CD4-positive, alpha-beta T cell treated with Interleukin-2 at 100 ng/mL for 4 hours (primary cell): Measurements from ENCODE around the gene PMPCA.

Experiments used
- DNase-seq: peaks from one replicate; pipeline ENCODE4 v3.0.0-alpha.2; 2020; ENCODE audit warnings: low spot score

PMPCA gene

DNA sequence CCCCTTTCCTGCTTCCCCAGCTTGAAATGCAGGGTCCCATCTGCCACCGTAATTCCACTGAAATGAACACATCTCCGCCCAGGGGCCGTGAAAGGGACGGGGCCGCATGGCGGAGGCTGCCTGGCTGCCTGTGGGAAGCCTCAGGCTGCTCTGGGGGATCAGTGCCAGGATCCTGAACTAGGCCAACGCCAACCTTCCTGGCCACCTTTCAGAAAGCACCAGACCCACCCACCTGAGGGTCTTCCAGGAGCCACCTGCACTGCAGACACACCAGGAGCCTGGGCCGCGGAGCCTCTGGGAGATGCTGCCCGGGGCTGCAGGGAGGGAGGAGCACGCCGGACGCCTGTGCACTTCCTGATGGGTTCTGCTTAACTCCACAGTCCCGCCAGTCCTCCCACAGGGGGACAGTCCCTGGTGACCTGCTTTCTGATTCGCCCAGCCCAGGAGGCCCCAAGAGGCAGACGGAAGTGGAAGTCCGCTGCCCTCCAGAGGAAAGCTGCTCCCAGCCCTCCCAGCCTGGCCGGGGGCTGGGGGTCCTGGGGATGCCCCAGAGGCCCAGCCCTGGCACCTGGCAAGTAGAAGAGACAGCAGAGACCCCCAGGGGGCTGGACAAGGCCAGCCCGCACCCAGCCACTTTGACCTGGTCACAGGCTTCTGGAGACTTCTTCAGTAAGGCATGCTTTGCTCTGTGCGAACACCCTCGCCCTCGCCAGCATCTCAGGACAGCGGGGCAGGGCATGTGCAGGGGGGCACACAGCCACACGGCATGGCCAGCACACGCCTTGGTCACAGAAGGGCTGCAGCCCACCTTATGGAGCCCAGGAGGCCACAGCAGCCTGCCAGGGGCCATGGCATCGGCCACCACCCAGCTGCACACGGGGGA lies 36.9 kb upstream of the PMPCA start, which contains the start of gene CARD9:
TSS of gene CARD9 (minus strand) at position 370 of the 883 bp plus-strand sequence. CDS start 1,591 bp downstream, outside the sequence.
- no peak for DNase-seq

DNA sequence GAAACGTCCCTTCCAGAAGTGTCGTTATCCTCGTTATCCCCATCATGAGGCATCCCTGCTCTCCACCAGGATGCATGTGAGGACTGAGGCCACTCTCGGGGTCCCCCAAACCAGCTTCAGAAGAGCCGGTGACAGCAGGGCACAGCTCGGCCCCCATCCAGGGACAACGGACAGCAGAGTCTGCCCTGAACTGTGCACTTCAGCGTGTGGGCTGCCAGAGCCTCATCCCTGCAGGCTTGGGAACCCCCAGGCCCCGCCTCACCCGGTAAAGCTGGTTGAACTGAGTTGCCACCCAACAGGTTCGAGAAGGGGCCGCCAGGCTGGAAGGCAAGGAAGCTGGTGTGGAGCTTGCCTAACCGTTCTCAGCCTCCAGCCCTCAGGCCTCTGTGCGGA lies 36.3 kb upstream of the PMPCA start:
- DNase-seq = no peak

DNA sequence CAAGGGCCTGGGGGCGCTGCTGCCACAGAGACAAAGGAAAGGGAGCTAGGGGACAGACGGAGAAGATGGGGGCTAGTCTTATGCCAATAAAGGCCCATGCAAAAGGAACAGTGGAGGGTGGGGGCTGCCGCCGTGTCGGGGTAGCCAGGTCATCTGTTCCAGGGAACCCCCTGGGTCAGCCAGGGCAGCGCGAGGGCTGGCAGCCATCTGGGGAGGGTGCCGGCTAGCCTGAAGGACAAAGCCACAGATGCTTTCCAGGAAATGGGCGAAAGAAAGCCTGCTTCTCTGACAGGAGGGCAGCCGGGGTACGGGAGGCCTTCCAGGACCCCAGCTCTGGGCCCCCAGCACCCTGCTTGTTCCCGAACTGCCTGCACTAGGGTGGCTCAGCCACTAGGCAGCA lies 35.4 kb upstream of the PMPCA start:
- no peak for DNase-seq

DNA sequence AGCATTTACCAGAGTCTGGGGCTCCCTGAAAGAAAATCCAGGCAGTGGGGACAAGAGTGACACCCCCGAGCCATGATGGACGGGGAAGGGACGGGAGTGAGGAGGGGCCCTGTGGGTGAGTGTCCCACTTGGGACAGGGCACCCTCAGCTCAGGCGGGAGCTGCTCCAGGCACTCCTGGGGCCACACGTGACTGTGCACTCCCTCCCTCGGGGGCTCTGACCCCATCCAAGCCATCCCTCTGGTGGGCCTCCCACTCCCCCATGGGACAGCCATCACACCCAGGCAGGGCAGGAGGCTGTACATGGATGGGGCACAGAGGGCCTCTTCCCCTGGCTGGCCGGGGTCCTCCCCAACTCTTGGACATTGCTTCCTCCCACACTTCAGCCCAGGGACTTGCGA lies 34.0 kb upstream of the PMPCA start:
- no peak for DNase-seq

DNA sequence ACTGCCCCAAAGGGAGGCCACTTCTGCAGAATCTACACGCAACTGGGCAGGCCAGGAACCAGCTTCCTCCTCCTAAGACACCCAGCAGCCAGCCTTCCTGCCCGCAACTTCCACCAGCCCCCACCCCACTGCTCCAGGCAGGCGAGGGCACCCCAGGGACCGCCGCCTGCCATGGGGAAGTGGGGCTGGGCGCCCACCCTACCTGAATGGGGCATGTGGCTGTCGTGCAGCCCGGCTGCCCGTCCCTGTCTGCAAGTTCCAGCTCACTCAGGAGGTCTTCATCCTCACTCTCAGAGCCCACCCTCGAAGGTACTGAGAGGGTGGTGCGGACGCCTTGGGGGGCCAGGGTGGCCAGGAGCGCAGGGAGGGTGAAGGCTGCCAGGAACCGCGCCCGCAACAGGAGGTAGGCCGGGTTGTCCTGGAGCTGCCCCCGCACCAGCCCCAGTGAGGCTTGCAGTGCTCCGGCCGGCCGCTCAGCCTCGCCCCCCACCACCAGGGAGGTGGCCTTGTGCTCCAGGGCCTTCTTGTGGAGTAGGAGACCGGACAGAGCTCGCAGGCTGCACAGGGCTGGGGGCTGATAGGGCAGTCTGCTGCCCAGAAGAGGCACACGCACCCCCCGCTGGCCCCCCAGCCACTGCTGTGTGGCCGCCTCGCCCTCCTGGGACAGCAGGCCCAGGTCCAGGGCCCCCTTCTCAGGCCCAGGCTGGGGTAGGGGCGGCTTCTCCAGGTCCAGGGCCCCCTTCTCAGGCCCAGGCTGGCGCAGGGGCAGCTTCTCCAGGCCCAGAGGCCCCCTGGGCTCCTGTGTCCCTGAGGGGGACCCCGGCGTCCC lies 32.9 kb upstream of the PMPCA start:
- DNase-seq = no peak

DNA sequence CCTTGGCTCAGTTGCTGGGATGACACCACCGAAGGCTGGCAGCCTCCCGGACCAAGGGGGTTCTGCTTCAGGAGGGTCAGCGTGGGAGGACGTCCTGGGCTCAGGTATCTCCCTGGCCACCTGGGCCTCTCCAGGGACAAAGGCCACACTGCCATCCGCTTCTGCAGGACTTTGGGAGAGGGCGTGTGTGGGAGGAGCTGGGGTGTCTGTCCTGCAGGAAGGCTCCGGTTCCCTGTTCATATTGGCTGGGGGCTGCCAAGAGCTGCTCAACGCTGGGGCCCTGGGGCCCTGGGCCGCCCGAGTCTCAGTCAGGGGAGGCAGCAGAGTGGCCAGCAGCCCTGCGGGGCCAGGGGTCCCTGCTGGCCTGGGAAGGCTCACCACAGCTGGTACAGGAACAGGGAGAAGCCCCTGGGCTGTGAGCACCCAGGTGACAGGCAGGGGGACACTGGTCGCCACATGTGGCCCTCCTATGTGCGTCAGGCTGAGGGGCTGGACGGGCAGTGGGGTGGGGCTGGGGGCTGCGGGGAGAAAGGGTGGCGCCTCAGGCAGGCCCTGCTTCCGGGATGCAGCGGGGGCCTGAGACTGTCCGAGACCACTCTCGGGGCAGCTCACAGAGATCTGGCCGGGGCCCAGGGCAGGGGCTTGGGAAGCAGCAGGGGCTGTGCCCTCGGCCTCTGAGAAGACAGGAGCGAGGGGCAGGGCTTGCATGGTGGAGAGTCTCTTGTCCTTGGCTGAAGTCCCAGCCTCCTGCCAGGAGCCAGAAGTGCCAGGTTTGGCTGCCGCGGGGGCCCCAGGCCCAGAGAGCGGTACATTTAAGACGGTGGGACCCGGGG lies 32.1 kb upstream of the PMPCA start:
- DNase-seq = no peak

DNA sequence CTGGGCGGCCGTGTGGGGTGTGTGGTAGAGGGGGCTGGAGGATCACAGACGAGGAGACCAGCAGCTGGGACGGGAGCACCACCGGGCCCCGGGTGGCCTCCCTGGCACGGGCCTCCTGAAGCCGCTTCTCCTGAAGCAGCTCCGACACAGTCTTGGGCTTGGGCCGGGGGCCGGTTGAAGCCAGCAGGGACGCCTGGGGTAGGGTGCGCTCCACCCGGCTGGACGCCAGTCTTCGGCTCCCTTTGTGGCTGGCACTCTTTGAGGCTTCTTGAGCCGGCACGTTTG lies 31.5 kb upstream of the PMPCA start:
- no peak for DNase-seq

DNA sequence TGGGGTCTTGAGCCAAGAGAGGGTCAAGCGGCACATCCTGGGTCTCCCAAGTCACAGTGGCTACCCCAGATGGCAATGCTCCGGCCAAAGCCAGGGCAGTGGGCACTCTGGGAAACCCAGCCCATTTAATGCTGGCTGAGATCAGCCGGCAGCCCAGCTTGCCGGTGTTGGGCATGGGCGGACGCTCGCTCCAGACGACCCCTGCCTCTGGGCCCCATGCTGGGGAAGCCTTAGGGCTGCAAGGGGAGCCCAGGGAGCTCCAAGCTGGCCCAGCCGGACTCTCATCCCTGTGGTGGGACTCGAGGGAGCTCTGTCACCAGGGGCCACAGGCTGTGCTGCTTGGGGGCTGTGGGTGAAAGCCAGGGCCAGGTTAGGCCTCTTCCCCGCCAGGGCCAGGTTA lies 31.1 kb upstream of the PMPCA start:
- no peak for DNase-seq

DNA sequence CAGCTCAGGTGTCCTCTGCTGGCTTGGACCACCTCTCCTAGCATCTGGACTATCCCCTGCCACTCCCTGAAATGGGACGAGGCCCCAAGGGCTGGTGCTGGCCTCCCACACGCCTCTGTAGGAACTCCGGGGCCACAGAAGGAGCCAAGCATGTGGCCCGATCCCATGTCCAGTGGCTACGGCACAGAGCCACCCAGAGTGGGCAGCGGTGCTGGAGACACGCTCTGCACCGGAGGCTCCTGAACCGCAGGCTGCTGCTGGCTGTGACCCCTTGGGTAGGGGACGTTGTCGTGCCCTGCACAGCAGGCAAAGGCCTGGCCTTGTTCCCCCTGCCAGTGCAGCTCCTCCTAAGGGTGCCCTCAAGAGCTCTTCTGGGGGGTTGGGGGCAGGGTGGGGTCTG lies 30.6 kb upstream of the PMPCA start:
- DNase-seq = no peak

DNA sequence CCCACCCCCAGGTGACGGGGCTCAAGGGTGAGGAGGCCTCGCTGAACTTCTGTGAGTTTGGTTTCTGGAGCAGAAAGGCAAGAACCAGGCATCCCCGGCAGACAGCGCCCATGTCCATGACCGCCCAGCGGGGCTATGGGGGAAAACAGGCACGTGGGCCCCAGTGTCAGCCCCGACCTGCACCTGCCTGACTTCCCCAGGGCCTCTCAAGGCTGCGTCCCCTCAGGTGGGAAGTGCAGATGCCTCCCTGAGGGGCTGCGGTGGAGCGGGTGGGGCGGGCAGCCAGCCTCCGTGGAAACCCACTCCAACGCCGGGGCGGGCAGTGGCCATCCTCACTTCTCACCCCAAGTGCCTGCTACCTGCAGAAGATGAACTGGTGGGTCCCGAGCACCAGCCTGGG lies 30.1 kb upstream of the PMPCA start:
- DNase-seq = no peak

DNA sequence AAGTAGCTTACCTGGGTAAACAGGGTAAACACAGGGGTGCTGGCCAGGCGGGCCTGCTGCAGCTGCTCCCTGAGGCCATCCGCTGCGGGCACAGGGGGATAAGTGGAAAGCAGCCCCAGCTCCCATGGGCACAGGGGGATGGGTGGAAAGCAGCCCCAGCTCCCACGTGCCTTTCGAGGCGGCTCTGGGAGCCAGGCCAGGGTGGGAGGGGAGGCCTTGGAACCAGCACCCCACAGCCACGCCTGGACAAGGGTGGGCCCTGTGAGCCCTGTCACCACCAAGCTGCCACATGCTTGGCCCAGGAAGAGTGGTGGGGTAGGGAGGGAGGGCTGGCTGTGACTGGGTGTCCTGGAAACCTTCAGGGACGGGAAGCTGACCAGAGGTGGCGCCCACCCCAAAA lies 29.1 kb upstream of the PMPCA start:
- DNase-seq = no peak

DNA sequence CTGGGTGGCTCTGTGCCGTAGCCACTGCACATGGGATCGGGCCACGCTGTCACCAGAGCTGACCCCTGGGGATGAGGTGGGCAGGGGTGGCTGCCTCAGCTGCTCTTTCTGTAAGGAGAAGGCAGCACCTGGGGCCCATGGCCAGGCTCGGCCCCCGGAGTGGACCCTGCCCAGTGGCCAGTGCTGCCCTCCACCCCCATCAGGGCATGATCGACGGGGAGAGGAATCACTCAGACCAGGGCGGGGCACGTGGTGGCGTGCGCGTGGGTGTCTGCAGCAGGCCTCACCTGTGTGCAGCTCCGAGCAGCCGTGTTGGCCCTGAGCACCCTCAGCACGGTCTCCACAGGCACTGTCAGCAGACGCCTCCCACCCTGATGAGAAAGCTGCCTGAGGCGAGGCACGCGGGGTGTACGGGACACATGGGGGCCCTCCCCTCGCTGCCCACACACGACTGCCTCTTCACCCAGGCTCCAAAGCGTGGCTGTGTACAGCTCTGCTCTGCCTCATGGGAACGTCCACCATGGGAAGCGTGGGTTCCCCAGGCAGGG lies 28.4 kb upstream of the PMPCA start:
- no peak for DNase-seq

DNA sequence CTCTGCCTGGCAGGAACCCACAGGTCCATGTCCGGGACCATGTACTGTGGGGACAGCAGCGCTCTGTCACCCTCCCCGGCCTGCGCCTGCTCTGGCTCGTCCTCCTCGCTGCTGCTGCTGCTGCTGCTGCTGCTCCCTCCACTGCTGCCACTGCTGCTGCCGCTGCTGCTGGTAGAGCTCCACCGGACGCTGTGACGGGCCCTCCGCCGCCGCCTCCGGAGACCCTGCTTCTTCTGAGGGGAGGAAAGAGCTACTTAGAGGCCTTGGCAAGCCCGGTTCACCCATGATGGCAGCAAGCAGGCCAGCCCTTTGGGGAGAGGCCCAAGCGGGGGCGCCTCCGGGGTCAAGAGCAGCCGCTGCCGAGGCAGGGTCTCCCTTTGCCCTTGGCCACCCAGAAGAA lies 27.0 kb upstream of the PMPCA start:
- DNase-seq = no peak

DNA sequence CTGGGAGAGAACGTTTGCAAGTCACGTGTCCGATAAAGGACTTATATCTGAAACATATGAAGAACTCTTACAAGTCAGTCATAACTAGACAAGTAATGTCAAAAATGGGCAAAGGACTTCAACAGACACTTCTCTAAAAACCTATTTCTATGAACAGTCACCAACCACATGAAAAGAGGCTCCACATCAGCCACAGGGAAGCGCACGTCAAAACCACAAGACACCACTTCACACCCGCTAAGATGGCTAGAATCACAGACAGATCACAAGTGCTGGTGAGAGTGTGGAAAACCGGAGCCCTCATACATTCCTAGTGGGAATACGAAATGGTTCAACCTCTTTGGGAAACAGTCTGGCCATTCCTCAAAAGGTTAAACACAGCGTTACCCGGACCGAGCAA lies 25.4 kb upstream of the PMPCA start:
- DNase-seq = peak; percentile 52

DNA sequence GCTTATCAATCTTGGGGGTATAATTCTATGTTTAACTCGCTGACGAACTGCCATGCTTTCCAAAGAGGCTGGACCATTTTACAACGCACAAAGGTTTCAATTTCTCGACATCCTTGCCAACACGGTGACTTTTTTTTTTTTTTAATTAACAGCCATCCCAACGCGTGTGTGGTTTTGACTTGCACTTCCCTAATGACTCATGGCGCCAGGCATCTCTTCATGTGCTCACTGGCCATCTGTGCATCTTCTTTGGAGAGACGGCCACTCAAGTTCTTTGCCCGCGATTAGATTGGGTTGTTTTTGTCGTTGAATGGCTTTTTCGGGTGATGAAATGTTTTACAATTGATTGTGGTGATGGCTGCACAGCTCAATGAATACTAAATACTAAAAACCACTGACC lies 24.4 kb upstream of the PMPCA start:
- no peak for DNase-seq

DNA sequence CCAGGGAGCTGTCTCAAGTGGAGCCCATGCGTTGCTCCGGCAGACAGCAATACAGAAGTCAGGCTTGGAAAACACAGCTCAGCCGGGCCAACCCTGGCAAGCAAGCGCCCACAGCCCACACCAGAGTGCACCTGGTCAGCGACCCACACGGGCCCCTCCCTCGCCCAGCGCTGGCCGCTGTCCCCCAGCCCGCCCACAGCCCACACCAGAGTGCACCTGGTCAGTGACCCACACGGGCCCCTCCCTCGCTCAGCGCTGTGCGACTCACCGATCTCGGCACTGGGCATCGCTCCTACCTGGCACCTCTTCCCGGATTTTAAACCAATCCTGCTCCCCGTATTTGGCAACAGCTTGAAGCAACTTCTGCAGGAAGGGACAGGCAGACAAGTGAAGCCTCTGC lies 23.2 kb upstream of the PMPCA start:
- no peak for DNase-seq

DNA sequence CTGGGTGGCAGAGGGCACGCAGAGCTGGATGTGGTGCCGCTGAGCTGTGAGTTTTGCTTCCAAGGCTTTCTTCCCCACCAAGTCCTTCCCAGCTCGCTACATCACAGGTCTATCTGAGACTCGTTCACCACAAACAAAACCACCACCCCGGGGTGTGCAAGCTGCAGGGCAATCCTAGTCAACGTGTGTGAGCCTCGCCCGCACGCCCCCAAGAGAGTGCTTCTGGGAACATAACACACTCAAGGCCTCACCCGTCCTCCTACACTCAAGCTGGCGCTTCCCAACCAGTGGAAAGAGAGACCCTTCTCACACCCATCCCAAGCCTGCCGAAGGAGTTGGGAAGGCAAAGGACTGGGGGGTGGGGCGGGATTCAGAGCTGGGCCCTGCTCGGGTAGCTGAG lies 21.1 kb upstream of the PMPCA start:
- DNase-seq = no peak

DNA sequence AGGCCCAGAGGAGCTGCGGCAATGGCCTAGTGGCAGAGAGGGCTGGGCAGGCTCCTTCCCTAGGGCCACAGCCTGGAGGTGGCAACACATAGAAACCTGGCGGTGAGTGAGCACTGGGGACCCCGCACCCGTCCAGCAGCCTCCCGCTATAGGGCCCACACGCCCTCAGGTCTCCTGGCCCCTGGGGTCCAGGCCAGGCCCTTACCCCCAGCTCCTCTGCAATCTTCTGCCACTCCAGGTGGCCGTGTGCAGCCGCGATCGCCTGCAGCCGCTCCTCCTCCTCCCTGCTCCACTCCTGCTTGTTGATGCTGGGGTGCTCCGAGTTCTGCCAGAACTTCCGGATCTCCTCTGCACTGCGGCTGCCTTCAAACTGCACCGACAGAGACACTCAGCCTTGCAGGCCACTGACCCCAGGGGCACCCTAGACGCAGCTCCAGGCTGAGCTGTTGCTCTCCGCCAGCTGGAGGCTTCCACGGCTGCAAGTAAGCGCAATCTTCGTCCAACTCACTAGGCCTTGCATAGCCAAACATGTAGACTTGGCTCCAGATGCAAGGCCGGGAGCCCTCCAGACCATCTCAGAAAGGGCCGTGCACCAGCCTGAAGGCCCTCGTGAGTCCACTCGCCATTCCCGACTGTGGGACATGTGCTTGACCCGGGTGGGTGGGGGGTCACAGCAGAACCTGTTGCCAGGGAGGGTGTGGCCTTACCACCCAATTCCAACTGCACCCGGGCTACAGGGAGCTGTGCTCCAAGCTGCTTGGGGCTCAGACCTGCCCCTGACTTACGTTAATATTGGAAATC lies 18.5 kb upstream of the PMPCA start:
- no peak for DNase-seq

DNA sequence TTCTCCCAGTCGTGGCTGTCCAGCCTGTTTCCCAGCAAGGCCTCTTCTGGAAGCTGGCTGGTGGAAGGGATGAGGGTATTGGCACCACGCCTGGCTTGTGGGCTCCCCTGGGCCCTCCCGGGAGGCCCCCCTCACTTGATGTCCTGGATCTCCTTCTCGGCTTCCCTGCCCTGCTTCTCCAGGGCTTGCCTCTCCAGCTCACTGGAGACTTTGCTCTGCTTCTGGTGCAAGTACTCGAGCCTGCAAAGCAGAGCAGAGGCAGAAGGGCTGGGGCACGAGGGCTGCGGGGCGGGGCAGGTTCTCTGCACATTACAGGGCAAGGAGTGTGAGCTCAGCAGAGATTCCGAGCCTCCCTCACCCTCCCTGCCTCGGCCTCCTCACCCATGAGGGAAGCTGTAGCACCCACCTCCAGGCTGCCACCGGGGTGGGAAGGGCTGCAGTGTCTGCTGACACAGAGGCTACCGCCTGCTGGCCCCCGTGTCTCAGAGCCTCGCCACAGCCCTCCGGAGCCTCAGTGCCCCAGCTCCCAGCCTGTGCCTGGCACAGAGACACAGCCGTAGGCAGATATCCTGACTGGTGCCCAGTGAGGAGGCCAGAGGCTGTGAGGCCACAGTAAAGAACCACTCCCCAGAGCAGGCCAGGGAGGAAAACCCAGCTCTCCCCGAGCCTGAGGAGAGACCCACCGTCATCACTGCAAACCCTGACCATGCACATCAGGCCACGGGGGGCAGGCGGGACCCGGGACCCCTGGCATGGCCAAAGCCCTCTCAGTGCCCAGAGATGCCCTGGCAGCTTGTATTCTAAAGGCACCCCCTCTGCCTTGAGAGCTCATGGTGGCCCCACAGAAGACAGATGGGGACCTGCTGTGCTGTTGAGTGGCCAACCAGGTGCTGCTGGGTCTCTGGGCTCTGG lies 17.7 kb upstream of the PMPCA start:
- no peak for DNase-seq

DNA sequence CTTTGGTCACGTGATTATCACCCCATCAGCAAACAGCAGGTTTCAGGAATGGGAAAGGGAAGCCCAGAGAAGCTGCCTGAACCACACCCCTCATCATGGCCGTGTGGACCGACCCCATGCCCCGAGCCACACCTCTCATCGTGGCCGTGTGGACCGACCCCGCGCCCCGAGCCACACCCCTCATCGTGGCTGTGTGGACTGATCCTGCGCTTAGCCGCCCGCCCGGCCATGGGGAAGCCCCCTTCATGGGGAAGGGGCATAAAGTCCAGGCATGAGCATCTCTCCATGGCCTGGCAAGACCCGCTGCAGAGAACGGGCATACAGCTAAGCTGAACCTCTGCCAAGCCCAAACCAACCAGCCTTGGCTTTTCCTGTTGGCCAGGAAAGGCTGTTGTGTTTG lies 16.9 kb upstream of the PMPCA start:
- no peak for DNase-seq
